Thyroid gland (tissue), 4 donors: ENCODE results near the gene MYL5. TPM values are rescaled to one million over a fixed set of nuclear protein-coding genes. Genes with fewer than 3 reads are reported as not detected.

Experiments used
- DNase-seq, 2 donors: peaks; one replicate each; pipeline ENCODE4 v3.0.0-alpha.2; 2019
- H3K27ac ChIP-seq, 3 donors: fragments of 200-600 bp; sonication (generic); 1 replicate in 2 of 3; 2 replicates in 1 of 3; pipeline ENCODE4 v1.5.1; 2016 to 2019; ENCODE audit warnings: mild to moderate bottlenecking in 1 of 3, moderate library complexity in 1 of 3
- H3K27me3 ChIP-seq: fragments of 200-600 bp; sonication (generic); one replicate; pipeline ENCODE4 v1.5.1; 2019
- H3K36me3 ChIP-seq, 2 donors: fragments of 200-600 bp; sonication (generic); one replicate each; pipeline ENCODE4 v1.5.1; 2016 to 2019
- H3K4me1 ChIP-seq, 2 donors: fragments of 200-600 bp; sonication (generic); one replicate each; pipeline ENCODE4 v1.5.1; 2017 to 2019
- H3K4me3 ChIP-seq, 3 donors: fragments of 200-600 bp; sonication (generic); replicated peaks in 1 of 3; 1 replicate in 2 of 3; 2 replicates in 1 of 3; pipeline ENCODE4 v1.5.1; 2016; ENCODE audit warnings: mild to moderate bottlenecking in 1 of 3
- H3K9me3 ChIP-seq: fragments of 200-600 bp; sonication (generic); one replicate; pipeline ENCODE4 v1.5.1; 2017
- CTCF ChIP-seq, 6 experiments: fragments of 200-600 bp in 3 of 6; fragments of 450-650 bp in 3 of 6; sonication (generic) in 3 of 6; IDR thresholded peaks; one replicate each; pipeline ENCODE4 v1.5.1; 2016 to 2019; ENCODE audit warnings: antibody characterized with exemption in 6 of 6, mild to moderate bottlenecking in 2 of 6, inconsistent platforms in 1 of 6, moderate library complexity in 1 of 6
- POLR2A ChIP-seq, 2 donors: fragments of 450-650 bp; IDR thresholded peaks; one replicate each; pipeline ENCODE4 v1.6.1; 2017; ENCODE audit warnings: antibody characterized with exemption in 2 of 2, mild to moderate bottlenecking in 2 of 2, moderate library complexity in 1 of 2
- WGBS, 2 donors: methylation state at CpG; one replicate each; pipeline ENCODE4 v1.1.5; 2017; 5-methylcytosine and 5-hydroxymethylcytosine counted together
- intact Hi-C: fragments of 100-400 bp; cut with DNase I; formaldehyde crosslinking; loops from one replicate; pipeline ENCODE4 v1.15.1; 2023
- total RNA-seq, 4 donors: library from RNA; depleted of rRNA; stranded (reverse); fragments of >200 nt; gene quantifications; one replicate each; pipeline ENCODE4 v1.2.3, GENCODE V29; 2016

Gene MYL5
- total RNA-seq, 4 donors from 2014 or later: 13.0 to 17.5 (median 14.2) TPM

- TF ChIP-seq POLR2A (IDR thresholded peaks at IDR 0.05) (no peak), CTCF (IDR thresholded peaks at IDR 0.05) (no peak)
- H3K27me3 ChIP-seq: no peaks in the 10 kb centered on the region
- H3K4me1 ChIP-seq: peaks cover 0 to 4% of the 10 kb centered on the region in 2 donors
- no peak overlapping the region for H3K4me3 ChIP-seq
- no peaks in the 10 kb centered on the region for H3K36me3 ChIP-seq
- no peak overlapping the region for H3K27ac ChIP-seq
- 90 to 94% methylated on average over 31 to 32 of the region's 32 CpGs for WGBS, 2 donors
- intact Hi-C loops: no loop called here
- no peak for DNase-seq
- no peaks in the 10 kb centered on the region for H3K9me3 ChIP-seq
Measured at GRCh38 chr4:658681-659667, 15.4 kb upstream of the MYL5 start.

- H3K36me3 ChIP-seq: no peaks in the 10 kb centered on the region
- no peak overlapping the region for H3K4me3 ChIP-seq
- no peak for DNase-seq
- no peak for TF ChIP-seq POLR2A (IDR thresholded peaks at IDR 0.05)
- TF ChIP-seq CTCF (IDR thresholded peaks at IDR 0.05): no peak
- 93 to 97% methylated on average over 8 of the region's 8 CpGs for WGBS, 2 donors
- no peaks in the 10 kb centered on the region for H3K9me3 ChIP-seq
- no peak overlapping the region for H3K27ac ChIP-seq
- intact Hi-C loops: no loop called here
- H3K4me1 ChIP-seq: peaks cover 0 to 11% of the 10 kb centered on the region in 2 donors
- no peaks in the 10 kb centered on the region for H3K27me3 ChIP-seq
Measured at GRCh38 chr4:659851-660250, 14.5 kb upstream of the MYL5 start.

GRCh38 chr4:660401-660800 is 13.9 kb upstream of the MYL5 start:
- no peak overlapping the region for H3K27ac ChIP-seq
- H3K9me3 ChIP-seq: no peaks in the 10 kb centered on the region
- H3K36me3 ChIP-seq: no peaks in the 10 kb centered on the region
- WGBS, 2 donors: 92 to 99% methylated on average over 6 to 10 of the region's 10 CpGs
- no peak overlapping the region for H3K4me3 ChIP-seq
- no peak for TF ChIP-seq POLR2A (IDR thresholded peaks at IDR 0.05)
- no peak for TF ChIP-seq CTCF (IDR thresholded peaks at IDR 0.05)
- H3K27me3 ChIP-seq: no peaks in the 10 kb centered on the region
- peaks cover 0 to 12% of the 10 kb centered on the region in 2 donors for H3K4me1 ChIP-seq
- DNase-seq: no peak
- intact Hi-C loops: no loop called here

- H3K4me3 ChIP-seq: no peak overlapping the region
- no peaks in the 10 kb centered on the region for H3K36me3 ChIP-seq
- H3K27ac ChIP-seq: no peak overlapping the region
- WGBS, 2 donors: 89 to 94% methylated on average over 3 of the region's 3 CpGs
- no peak for DNase-seq
- no peaks in the 10 kb centered on the region for H3K27me3 ChIP-seq
- intact Hi-C loops: no loop called here
- TF ChIP-seq POLR2A (IDR thresholded peaks at IDR 0.05) (no peak), CTCF (IDR thresholded peaks at IDR 0.05) (no peak)
- H3K4me1 ChIP-seq: peaks cover 0 to 12% of the 10 kb centered on the region in 2 donors
- no peaks in the 10 kb centered on the region for H3K9me3 ChIP-seq
Measured at GRCh38 chr4:661231-661630, 13.1 kb upstream of the MYL5 start.
